Smooth muscle cell (in vitro differentiated cells): ENCODE measurements around the gene SSTR3. TPM values are rescaled to one million over a fixed set of nuclear protein-coding genes. Genes with fewer than 3 reads are reported as not detected.

Source experiments
- DNase-seq: peaks from one replicate; lab custom pipeline; 2025; ENCODE audit not compliant: unreplicated experiment; lab: John Stamatoyannopoulos, UW
- H2AFZ ChIP-seq: fragments of 200-600 bp; sonication (generic); 2 replicates; pipeline ENCODE4 v1.6.0; 2016; ENCODE audit warnings: antibody characterized with exemption, low read depth, mild to moderate bottlenecking
- H3F3A ChIP-seq: fragments of 200-600 bp; sonication (generic); 2 replicates; pipeline ENCODE4 v1.6.0; 2017; ENCODE audit warnings: antibody characterized with exemption, low read depth
- H3K27ac ChIP-seq: fragments of 200-600 bp; sonication (generic); 2 replicates; pipeline ENCODE4 v1.5.1; 2016; ENCODE audit warnings: low read depth, mild to moderate bottlenecking
- H3K27me3 ChIP-seq: fragments of 200-600 bp; sonication (generic); 2 replicates; pipeline ENCODE4 v1.6.1; 2016; ENCODE audit warnings: low read depth, mild to moderate bottlenecking
- H3K36me3 ChIP-seq: fragments of 200-600 bp; sonication (generic); 2 replicates; pipeline ENCODE4 v1.5.1; 2016; ENCODE audit warnings: low read depth
- H3K4me1 ChIP-seq: fragments of 200-600 bp; sonication (generic); 2 replicates; pipeline ENCODE4 v1.5.1; 2016; ENCODE audit warnings: low read depth
- H3K4me2 ChIP-seq: fragments of 200-600 bp; sonication (generic); 2 replicates; pipeline ENCODE4 v1.6.0; 2016; ENCODE audit warnings: mild to moderate bottlenecking
- H3K4me3 ChIP-seq: fragments of 200-600 bp; sonication (generic); 2 replicates; pipeline ENCODE4 v1.5.1; 2016; ENCODE audit warnings: mild to moderate bottlenecking
- H3K79me2 ChIP-seq: fragments of 200-600 bp; sonication (generic); 2 replicates; pipeline ENCODE4 v1.6.0; 2016; ENCODE audit warnings: low read depth, mild to moderate bottlenecking
- H3K9ac ChIP-seq: fragments of 200-600 bp; sonication (generic); 2 replicates; pipeline ENCODE4 v1.6.0; 2016; ENCODE audit warnings: low read depth
- H3K9me3 ChIP-seq: fragments of 200-600 bp; sonication (generic); replicated peaks from 2 replicates; pipeline ENCODE4 v1.5.1; 2016; ENCODE audit warnings: low read depth
- H4K20me1 ChIP-seq: fragments of 200-600 bp; sonication (generic); 2 replicates; pipeline ENCODE4 v1.6.0; 2016; ENCODE audit warnings: low read depth
- WGBS: methylation state at CpG from one replicate; pipeline ENCODE4 v1.1.7; 2016; ENCODE audit warnings: low lambda C conversion rate; 5-methylcytosine and 5-hydroxymethylcytosine counted together
- polyA plus RNA-seq: library from polyadenylated mRNA; unstranded; fragments of >200 nt; fragmentation: Nextera tagmentation; extraction: Ambion mirVana; gene quantifications from 2 replicates; pipeline ENCODE4 v1.2.1, GENCODE V29; 2016
- total RNA-seq: library from RNA; depleted of rRNA; stranded (reverse); fragments of >200 nt; gene quantifications from 2 replicates; pipeline ENCODE4 v1.2.3, GENCODE V29; 2014
- TF ChIP-seq, protein P1 (sequence below): fragments of 200-600 bp; sonication (generic); IDR thresholded peaks from 2 replicates; pipeline ENCODE4 v1.5.1; 2017; ENCODE audit warnings: borderline replicate concordance, mild to moderate bottlenecking, antibody characterized with exemption; ENCODE audit not compliant: insufficient read depth, poor library complexity, severe bottlenecking

Gene SSTR3
- total and polyA plus RNA-seq, 2 experiments from 2014 or later, result not detected

DNA sequence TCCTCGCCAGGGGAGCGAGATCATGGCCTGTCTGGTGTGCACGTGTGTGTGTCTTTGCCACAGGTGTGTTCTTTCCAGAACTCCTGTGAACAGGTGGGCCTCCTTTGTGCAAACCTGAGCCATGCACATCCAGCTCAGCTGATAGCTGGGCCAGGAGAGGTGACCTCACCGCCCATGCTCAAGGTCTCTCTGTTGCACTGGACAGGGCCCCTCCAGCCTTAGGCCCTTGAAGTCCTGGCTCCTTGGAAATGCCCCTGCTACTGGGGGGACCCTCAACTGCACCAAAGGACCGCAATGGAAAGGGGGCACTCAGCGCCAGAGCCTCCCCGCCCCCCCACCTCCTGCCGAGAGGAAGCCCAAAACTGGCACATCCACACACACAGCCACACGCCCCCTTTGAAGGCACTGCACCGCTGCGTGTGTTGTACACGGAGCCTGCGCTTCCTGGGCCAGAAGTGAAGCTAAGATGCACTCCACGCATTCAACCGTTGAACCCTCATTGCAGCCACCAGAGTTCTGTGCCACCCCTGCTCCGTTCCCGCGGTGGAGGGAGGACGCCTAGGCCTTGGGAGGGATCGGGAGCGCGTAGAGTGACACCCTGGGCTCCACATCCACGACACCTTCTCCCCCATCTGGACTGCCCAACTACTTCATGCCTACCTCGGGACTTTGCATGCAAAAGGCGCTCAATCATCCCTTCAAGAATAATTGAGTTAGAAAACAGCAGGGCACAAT is 46.2 kb downstream of the SSTR3 start:
- Histone ChIP-seq H2AFZ (no peak overlapping the region), H3K9me3 (no peaks in the 10 kb centered on the region), H3K4me2 (no peak overlapping the region), H3K4me3 (no peak overlapping the region), H3K4me1 (no peaks in the 10 kb centered on the region), H3K9ac (no peak overlapping the region), H3K36me3 (no peaks in the 10 kb centered on the region), H3K27me3 (no peaks in the 10 kb centered on the region), H4K20me1 (no peaks in the 10 kb centered on the region), H3K79me2 (no peaks in the 10 kb centered on the region), H3K27ac (no peak overlapping the region), H3F3A (no peaks in the 10 kb centered on the region)
- TF ChIP-seq, protein P1, sequence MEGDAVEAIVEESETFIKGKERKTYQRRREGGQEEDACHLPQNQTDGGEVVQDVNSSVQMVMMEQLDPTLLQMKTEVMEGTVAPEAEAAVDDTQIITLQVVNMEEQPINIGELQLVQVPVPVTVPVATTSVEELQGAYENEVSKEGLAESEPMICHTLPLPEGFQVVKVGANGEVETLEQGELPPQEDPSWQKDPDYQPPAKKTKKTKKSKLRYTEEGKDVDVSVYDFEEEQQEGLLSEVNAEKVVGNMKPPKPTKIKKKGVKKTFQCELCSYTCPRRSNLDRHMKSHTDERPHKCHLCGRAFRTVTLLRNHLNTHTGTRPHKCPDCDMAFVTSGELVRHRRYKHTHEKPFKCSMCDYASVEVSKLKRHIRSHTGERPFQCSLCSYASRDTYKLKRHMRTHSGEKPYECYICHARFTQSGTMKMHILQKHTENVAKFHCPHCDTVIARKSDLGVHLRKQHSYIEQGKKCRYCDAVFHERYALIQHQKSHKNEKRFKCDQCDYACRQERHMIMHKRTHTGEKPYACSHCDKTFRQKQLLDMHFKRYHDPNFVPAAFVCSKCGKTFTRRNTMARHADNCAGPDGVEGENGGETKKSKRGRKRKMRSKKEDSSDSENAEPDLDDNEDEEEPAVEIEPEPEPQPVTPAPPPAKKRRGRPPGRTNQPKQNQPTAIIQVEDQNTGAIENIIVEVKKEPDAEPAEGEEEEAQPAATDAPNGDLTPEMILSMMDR, result no peak
- WGBS, result 66% methylated on average over 25 of the region's 25 CpGs
- DNase-seq, result no peak

GRCh38 chr22:37165066-37165465 is 47.2 kb downstream of the SSTR3 start:
- H4K20me1 ChIP-seq, result no peaks in the 10 kb centered on the region
- DNase-seq, result no peak
- whole genome bisulfite sequencing, result 90% methylated on average over 9 of the region's 9 CpGs

GRCh38 chr22:37164505-37164887 is 47.8 kb downstream of the SSTR3 start:
- Histone ChIP-seq H3F3A (no peaks in the 10 kb centered on the region), H2AFZ (no peak overlapping the region), H3K27me3 (no peaks in the 10 kb centered on the region), H4K20me1 (no peaks in the 10 kb centered on the region), H3K4me3 (no peak overlapping the region), H3K79me2 (no peaks in the 10 kb centered on the region), H3K4me1 (no peaks in the 10 kb centered on the region), H3K36me3 (no peaks in the 10 kb centered on the region), H3K27ac (no peak overlapping the region), H3K9ac (no peak overlapping the region), H3K4me2 (no peak overlapping the region), H3K9me3 (no peaks in the 10 kb centered on the region)
- WGBS, result 91% methylated on average over 4 of the region's 5 CpGs
- TF ChIP-seq, protein P1, result no peak
- no peak for DNase-seq

More at GRCh38 chr22:37165066-37165465, 47.2 kb downstream of the SSTR3 start:
- Histone ChIP-seq H3K9ac (no peak overlapping the region), H3K27ac (no peak overlapping the region), H3K4me2 (no peak overlapping the region), H3K36me3 (no peaks in the 10 kb centered on the region), H2AFZ (no peak overlapping the region), H3K79me2 (no peaks in the 10 kb centered on the region), H3K4me1 (no peaks in the 10 kb centered on the region), H3K4me3 (no peak overlapping the region), H3K9me3 (no peaks in the 10 kb centered on the region), H3K27me3 (no peaks in the 10 kb centered on the region), H3F3A (no peaks in the 10 kb centered on the region)
- TF ChIP-seq, protein P1, result no peak
